BE2C (cell line): ENCODE measurements around the gene TNFRSF1A.

ENCODE experiments used
- DNase-seq: peaks from one replicate; pipeline ENCODE4 v3.0.0-alpha.2; 2020
- H3K27me3 ChIP-seq: fragments of 250-450 bp; sonication (Bioruptor Pico); 2 replicates; pipeline ENCODE4 v1.5.1; 2020; ENCODE audit warnings: mild to moderate bottlenecking
- H3K36me3 ChIP-seq: fragments of 250-450 bp; sonication (Bioruptor Pico); 2 replicates; pipeline ENCODE4 v1.5.1; 2020; ENCODE audit warnings: mild to moderate bottlenecking
- H3K4me1 ChIP-seq: fragments of 250-450 bp; sonication (Bioruptor Pico); 2 replicates; pipeline ENCODE4 v1.5.1; 2020
- H3K4me3 ChIP-seq: 2 replicates; pipeline ENCODE4 v1.5.1; 2011; ENCODE audit warnings: low read depth, low read length
- H3K9me3 ChIP-seq: fragments of 250-450 bp; sonication (Bioruptor Pico); 2 replicates; pipeline ENCODE4 v1.5.1; 2020
- TF ChIP-seq, protein P1 (sequence below): IDR thresholded peaks from 2 replicates; pipeline ENCODE4 v1.5.1; 2012; ENCODE audit warnings: mild to moderate bottlenecking, low read depth, low read length

Gene TNFRSF1A

GRCh38 chr12:6284273-6284672, 57.6 kb downstream of the TNFRSF1A start:
- no peak overlapping the region for H3K4me3 ChIP-seq
- TF ChIP-seq, protein P1, sequence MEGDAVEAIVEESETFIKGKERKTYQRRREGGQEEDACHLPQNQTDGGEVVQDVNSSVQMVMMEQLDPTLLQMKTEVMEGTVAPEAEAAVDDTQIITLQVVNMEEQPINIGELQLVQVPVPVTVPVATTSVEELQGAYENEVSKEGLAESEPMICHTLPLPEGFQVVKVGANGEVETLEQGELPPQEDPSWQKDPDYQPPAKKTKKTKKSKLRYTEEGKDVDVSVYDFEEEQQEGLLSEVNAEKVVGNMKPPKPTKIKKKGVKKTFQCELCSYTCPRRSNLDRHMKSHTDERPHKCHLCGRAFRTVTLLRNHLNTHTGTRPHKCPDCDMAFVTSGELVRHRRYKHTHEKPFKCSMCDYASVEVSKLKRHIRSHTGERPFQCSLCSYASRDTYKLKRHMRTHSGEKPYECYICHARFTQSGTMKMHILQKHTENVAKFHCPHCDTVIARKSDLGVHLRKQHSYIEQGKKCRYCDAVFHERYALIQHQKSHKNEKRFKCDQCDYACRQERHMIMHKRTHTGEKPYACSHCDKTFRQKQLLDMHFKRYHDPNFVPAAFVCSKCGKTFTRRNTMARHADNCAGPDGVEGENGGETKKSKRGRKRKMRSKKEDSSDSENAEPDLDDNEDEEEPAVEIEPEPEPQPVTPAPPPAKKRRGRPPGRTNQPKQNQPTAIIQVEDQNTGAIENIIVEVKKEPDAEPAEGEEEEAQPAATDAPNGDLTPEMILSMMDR = no peak
- no peak for DNase-seq
- H3K36me3 ChIP-seq = no peaks in the 10 kb centered on the region
- H3K27me3 ChIP-seq = no peaks in the 10 kb centered on the region
- H3K9me3 ChIP-seq = no peaks in the 10 kb centered on the region
- H3K4me1 ChIP-seq = peaks cover 8% of the 10 kb centered on the region

- no peak overlapping the region for H3K4me3 ChIP-seq
- no peaks in the 10 kb centered on the region for H3K9me3 ChIP-seq
- H3K4me1 ChIP-seq = peaks cover 18% of the 10 kb centered on the region
- no peak for DNase-seq
- H3K36me3 ChIP-seq = no peaks in the 10 kb centered on the region
- TF ChIP-seq, protein P1 = no peak
- H3K27me3 ChIP-seq = no peaks in the 10 kb centered on the region
Observed at GRCh38 chr12:6282453-6282840, 59.4 kb downstream of the TNFRSF1A start.

- Histone ChIP-seq H3K9me3 (no peaks in the 10 kb centered on the region), H3K4me1 (peaks cover 18% of the 10 kb centered on the region), H3K4me3 (no peak overlapping the region), H3K36me3 (no peaks in the 10 kb centered on the region), H3K27me3 (no peaks in the 10 kb centered on the region)
- TF ChIP-seq, protein P1 = no peak
- no peak for DNase-seq
Observed at GRCh38 chr12:6281081-6281809, 60.6 kb downstream of the TNFRSF1A start.

DNA sequence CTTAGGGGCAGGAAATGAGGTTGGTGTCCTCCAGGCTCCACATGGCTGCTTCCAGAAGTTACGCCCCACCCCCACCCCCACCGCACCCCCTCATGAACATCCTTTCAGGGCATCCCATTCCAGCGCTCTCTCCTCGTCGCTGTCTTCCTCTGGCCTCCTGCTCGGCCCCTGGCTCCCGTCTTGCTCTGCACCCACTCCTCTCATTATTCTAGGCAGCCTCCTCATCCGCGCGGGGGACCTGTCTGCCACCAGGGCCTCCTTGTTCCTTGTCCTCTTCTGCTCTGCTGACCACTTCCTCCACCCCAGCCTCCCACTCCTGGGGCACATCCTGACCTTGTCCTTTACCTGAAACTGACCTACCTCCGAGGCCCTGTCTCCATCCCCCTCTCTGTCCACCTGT, 61.2 kb downstream of the TNFRSF1A start:
- Histone ChIP-seq H3K9me3 (no peaks in the 10 kb centered on the region), H3K27me3 (no peaks in the 10 kb centered on the region), H3K4me1 (peaks cover 13% of the 10 kb centered on the region), H3K4me3 (no peak overlapping the region), H3K36me3 (no peaks in the 10 kb centered on the region)
- TF ChIP-seq, protein P1 = no peak
- DNase-seq = no peak

DNA sequence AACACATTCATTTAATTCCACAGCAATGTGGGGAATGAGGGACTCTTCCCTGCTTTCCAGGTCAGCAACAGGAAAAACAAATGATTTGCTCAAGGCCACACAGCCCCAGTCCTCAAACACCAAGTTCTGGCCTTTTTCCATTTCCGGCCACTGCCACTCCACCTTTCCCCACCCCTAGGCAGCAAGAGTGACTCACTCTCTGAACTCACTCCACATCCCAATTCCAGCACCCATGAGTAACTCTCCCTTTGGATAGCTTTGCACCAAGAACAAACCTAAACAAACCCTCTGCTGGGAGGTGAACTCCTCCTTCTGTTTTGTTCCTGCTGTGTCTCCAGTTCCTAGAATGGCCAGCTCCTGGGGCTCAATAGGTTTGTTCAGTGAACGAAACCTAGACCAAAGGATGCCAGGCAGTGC, 61.8 kb downstream of the TNFRSF1A start:
- TF ChIP-seq, protein P1 = no peak
- H3K4me3 ChIP-seq = no peak overlapping the region
- no peaks in the 10 kb centered on the region for H3K27me3 ChIP-seq
- no peaks in the 10 kb centered on the region for H3K36me3 ChIP-seq
- H3K9me3 ChIP-seq = no peaks in the 10 kb centered on the region
- no peak for DNase-seq
- peaks cover 10% of the 10 kb centered on the region for H3K4me1 ChIP-seq

DNA sequence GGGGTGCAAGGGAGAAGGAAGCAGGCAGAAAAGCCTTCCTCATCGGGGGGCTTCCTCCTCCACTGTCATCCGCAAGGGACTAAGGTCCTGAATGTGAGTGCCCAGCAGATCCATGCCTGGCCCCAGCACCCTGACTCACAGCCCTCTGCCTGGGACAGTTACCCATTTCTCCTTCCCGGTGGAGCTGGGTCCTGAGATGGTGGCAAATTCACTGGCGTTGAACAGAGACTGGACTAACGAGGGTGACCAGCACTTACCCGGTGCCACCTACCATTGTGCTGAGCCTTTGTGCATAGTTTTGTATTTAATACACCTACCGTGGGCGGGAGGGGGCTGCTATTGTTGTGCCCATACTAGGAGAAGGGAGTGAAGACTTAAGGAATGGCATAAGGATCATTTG, 62.2 kb downstream of the TNFRSF1A start:
- H3K36me3 ChIP-seq = no peaks in the 10 kb centered on the region
- H3K4me1 ChIP-seq = peaks cover 10% of the 10 kb centered on the region
- no peaks in the 10 kb centered on the region for H3K9me3 ChIP-seq
- H3K4me3 ChIP-seq = no peak overlapping the region
- DNase-seq = no peak
- H3K27me3 ChIP-seq = no peaks in the 10 kb centered on the region
- TF ChIP-seq, protein P1 = no peak
